GM12874 (cell line): ENCODE results near the gene MED31.

Experiments
- CTCF ChIP-seq: IDR thresholded peaks from 2 replicates; pipeline ENCODE4 v1.5.1; 2011; ENCODE audit warnings: low read depth, mild to moderate bottlenecking, control low read depth, low read length, moderate library complexity; ENCODE audit not compliant: insufficient read depth

Gene MED31

GRCh38 chr17:6651354-6651918 is at the start of gene MED31, which contains the start of gene C17orf100:
Gene MED31 (minus strand): TSS chr17:6651605. CDS start chr17:6651528, 77 bp downstream.
Gene C17orf100 (plus strand): TSS chr17:6651762. CDS start chr17:6651914, 152 bp downstream.
- no peak for TF ChIP-seq CTCF

GRCh38 chr17:6700948-6701307 is 49.5 kb upstream of the MED31 start:
- TF ChIP-seq CTCF, result no peak

GRCh38 chr17:6699997-6700947 is 48.9 kb upstream of the MED31 start:
- no peak for TF ChIP-seq CTCF

GRCh38 chr17:6698004-6698403 is 46.6 kb upstream of the MED31 start:
- no peak for TF ChIP-seq CTCF

- no peak for TF ChIP-seq CTCF
These were observed 45.5 kb upstream of the MED31 start for GRCh38 chr17:6696906-6697305.

GRCh38 chr17:6695565-6695964 is 44.2 kb upstream of the MED31 start:
- TF ChIP-seq CTCF, result no peak

- TF ChIP-seq CTCF, result no peak
These were observed 43.6 kb upstream of the MED31 start for GRCh38 chr17:6695051-6695450.
